ENCODE data around the gene TTC7B.
A peak's percentile ranks its signal among the peaks of the same experiment; 100 is the strongest.
"Not testable (repeated sequence)": the region's sequence is repeated elsewhere in the genome, so short reads cannot be mapped to it uniquely, and the experiment has no call there.

TTC7B gene

DNA sequence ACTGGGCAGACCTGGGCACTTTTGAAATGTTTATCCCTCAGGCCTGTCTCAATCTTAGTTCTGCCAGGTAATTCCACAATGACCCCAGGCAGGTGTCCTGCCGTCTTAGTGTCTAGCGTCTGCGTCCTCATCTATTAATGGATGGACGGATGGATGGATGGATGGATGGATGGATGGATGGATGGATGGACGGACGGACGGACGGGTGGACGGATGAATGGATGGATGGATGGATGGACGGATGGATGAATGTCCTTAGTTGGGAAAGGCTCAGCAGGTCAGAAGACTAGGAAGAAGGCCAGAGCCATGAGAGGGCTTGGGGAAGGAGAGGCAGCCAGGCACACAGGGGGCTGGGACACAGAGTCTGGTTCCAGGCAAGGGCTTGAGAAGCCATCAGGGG lies 278.1 kb downstream of the TTC7B start:
- DNase-seq, result no peak

- no peak for DNase-seq
Measured at GRCh38 chr14:90536511-90537191, 279.6 kb downstream of the TTC7B start.

DNA sequence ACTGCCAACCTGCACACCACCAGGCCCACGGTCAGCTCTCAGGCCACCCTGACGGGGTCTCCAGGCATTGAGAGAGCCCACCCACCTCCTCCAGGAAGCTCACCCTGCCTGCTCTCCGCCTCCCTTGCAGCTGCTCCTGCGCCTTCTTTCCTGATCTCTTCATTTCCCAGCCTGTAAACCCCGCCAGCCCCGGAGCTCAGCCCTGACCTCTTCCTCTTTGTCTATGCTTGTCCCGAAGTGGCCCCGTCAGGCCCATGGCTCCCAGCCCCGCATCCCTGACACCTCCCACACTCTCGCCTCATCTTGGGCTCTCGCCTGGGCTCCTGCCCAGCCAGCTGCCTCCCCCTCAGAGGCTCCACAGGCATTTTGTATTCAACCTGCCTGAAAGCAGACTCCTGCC lies 280.1 kb downstream of the TTC7B start:
- DNase-seq, result no peak

DNA sequence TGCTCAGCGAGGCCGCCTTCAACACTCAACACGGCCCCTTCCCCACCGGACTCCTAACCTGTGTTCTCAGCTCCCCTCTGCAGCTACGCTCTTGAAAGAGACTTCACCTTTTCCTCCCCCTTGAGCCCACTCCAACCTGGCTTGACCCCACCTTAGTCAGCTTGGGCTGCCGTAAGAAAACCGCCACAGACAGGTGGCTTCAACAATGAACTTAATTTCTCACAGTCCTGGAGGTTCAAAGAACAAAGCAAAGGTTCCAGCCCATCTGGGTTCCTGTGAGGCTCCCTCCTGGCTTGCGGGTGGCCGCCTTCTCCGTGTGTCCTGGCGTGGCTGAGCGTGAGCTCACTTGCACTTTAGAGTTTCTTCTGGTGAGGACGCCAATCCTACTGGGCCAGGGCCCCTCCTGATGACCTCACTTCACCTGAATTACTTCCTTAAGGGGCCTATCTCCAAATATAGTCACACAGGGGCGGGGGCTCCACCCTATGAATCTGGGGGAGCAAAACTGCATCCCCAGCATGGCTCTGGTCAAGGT lies 280.6 kb downstream of the TTC7B start:
- DNase-seq, result no peak

DNA sequence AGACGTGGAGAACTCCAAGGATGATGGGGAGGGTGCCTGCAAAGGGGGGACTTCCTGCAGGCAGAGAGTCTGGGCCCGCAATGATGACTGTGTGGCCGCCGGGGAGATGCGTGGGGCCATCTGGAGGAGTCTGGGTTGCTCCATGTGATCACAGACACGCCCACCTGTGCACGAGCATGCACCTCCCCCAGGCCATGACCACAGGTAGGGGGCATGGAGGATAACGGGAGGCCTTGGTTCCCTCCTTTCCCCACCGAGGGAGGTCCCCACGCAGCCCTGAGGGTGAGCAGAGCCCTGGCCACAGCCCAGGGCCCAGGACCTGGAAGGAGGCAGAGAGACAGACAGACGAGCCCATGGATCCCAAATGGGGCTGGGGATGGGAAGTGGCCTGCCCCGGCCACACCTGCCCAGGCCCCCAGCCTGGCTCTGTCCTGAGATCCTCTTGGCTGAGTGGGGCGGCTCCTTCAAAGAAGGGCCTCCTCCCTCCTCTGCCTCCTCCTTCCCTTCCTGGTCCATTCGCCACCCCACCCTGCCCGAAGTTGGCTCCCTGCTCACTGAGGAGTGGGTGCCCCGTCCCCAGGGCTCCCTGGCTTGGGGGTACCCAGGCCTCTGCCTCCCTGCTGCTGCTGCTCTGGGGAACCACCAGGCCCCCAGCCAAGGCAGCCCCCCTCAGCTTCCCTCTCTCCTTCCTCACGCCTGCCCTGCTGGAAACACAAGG lies 281.2 kb downstream of the TTC7B start:
- no peak for DNase-seq

DNA sequence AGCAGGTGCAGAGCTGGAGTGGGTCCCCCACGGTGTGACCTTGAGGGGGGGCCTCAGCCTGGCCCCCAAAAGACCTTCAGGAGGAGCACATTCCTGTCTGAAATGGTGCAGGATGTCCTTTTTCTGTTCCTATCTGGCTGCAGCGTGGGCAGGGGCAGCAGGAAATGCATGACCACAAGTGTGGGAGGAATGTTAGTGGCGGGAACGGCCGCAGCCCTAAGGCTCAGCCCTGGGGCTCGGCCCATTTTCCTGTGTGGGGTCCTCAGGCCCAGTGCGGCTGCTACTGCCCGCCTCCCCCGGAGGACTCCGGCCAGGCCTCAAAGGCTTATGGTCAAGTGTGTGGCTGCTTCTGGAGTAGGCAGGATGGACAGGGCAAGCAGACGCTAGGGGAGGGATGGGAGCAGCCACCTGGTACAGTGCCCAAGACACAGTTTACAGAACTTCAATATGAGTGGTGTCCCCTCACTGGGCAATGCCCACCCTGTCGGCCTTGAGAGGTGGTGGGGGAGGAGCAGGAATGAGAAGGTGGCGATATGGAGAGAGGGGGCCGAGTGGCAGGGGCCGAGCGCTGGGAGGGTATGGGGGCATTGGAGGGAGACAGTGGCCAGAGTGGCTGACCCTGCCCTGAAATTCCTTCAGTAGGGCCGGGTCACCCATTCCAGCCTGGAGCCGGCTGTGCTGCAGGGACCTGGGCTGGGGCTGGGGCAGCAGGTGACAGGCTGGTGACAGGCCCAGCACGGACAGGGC lies 282.0 kb downstream of the TTC7B start:
- no peak for DNase-seq

DNA sequence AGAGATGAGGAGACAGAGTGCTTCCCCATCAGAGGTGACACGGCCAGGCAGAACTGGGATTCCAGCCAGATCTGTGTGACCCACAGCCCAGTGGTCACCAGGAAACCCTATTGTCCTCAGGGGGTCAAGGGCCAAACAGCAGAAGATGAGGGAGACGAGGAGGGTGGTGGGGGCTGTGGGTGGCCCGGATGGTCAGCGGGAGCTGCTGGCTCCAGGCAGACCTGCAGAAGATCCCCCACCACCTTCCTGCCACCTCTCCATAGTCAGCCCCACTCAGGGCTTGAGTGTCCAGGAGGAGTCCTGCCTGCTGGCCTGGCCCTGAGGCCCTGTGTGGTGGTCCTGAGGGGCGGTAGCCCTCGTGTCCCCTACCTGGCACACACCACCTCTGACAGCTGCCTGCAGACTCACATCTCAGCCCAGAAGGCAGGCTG lies 282.6 kb downstream of the TTC7B start:
- DNase-seq, result no peak

GRCh38 chr14:90532826-90533525 lies 283.3 kb downstream of the TTC7B start:
- DNase-seq, result no peak

GRCh38 chr14:90531497-90531896 lies 284.7 kb downstream of the TTC7B start:
- DNase-seq, result no peak

DNA sequence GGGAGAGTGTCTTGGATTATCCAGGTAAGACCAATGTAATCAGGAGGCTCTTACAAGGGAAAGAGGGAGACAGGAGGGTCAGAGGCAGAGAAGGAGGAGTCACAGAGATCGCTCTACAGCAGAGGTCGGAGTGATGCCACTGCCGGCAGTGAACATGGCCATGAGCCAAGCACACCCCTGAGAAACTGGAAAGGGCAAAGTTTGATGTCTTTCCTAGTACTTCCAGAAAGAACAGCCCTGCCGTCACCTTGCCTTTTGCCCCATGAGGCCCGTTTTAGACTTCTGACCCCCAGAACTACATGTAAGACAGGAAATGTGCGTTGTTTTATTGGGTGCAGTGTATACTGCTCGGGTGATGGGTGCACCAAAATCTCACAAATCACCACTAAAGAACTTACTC lies 285.7 kb downstream of the TTC7B start:
- DNase-seq, result no peak

DNA sequence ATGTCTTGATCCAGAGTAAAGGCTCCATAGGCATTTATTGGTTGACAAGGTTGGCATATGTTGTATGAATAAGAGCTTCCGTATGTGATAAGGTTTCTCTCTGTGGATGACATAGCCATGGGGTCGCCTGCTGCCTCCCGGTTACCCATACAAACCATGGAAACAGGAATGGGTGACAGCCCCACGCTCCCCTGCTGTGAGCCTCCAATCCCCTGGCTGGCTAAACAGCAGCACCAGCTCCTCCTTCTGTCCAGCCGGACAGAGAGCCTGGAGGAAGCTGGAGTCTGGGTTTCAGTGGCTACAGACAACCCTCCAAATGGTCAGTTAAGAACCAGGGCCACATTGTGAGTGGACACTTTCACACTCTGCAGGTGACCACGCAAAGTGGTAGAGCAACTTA lies 288.3 kb downstream of the TTC7B start:
- DNase-seq, result no peak

GRCh38 chr14:90526536-90526935 lies 289.7 kb downstream of the TTC7B start:
- DNase-seq, result not testable (repeated sequence)

DNA sequence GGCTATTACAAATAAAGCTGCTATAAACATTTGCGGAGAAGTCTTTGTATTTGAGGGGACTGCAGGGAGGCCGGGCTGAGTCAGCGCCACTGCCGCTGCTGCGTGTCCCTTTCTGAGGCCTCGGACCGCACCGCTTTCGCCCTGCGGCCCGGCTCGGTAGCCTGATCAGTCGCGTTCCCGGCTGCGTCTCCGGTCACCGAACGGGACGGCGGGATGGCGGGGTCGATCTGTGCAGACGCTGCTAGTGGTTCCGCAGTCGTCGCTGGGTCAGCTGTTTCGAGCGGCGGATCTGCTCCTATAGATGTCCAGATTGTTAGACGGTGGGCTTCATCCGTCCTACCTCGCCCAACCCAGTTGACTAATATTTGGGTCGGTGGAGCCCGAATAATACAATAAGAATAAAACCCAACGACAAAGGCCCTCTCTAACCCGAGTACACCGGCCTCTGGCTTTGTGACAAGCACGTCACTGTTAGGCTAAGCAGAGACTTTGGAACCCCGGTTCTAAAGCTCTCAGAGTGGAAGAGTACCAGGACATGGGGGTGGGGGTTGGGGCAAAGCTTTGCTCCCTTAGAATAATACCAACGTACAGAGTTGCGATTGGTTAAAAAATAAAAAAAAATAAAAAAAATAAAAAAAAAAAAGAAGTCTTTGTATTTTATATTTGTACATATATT lies 290.7 kb downstream of the TTC7B start:
- DNase-seq, result not testable (repeated sequence)

- DNase-seq, result no peak
Measured at GRCh38 chr14:90523961-90524875, 292.0 kb downstream of the TTC7B start.

- peak in 1 of 2 experiments; percentile 25 for DNase-seq
Measured at GRCh38 chr14:90523544-90523943, 292.7 kb downstream of the TTC7B start.

GRCh38 chr14:90522571-90523191 lies 293.5 kb downstream of the TTC7B start:
- DNase-seq, result no peak

GRCh38 chr14:90521930-90522483 lies 294.2 kb downstream of the TTC7B start:
- no peak for DNase-seq

DNA sequence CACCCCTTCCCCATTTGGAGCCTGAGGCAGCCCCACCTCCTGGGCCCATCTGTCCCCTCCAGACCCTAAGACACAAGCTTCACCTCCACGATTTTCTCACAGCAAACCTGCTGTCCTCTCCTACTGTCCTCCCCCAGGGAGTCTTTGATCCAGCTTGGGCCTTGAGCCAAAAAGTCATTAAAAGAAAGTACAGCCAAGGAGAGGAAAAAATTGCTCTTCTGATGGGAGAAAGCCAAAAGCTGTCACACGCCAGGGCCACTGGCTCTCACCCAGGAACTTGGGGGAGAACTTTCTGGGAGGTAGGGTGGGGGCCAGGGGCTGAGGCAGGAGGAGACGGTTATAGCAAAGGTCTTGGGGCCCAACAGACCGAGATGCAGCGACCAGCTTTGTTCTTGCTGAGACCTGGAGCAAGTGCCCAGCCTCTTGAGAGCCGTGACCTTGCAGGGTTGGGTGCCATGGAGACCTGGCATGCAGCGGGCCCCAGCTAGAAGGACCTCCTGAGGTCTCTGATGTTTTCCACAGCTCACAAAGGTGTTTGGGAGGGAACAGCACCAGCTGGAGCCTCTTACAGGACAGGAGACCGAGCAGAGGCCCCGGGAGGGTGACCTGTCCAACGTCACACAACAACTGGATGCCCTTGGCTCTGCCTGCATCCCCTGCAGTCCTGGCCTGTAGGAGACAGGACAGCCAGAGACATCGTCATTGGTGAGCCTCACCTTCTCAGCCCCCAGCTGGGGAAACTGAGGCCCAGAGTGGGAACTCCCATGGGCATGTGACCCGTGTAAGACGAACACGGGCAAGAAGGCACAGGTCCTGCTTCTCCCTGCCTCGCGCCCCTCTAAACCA lies 294.9 kb downstream of the TTC7B start:
- DNase-seq, result no peak

DNA sequence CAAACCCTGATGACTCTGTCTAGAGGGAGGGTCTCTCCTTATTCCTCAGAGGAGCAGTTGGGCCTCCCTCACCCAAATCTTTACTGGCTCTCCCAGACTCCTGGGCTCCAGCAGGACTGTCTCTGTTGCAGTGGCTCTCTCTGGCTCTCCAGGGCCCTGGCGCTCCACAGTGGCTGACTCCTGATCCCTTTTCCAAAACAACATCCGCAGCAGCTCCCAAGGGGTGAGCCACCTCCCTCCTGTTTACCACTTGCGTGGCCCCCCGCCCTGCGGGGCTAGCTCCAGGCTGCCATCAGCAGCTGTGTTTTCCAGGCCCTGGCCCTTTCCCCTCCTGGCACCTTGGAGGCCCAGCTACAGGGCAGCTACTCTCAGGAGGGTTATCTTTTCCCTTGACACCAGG lies 295.9 kb downstream of the TTC7B start:
- DNase-seq, result no peak

All from SW 1271 (cell line).